HCT116 (cell line): ENCODE measurements around the gene LHPP. TPM values are rescaled to one million over a fixed set of nuclear protein-coding genes. Genes with fewer than 3 reads are reported as not detected.

ENCODE experiments used
- ATAC-seq: fragments of 200-7000 bp; cut with Tn5 transposase; 2 replicates; pipeline ENCODE4 v1.9.1; 2020; ENCODE audit warnings: mild to moderate bottlenecking, moderate library complexity
- BruUV-seq: library from RNA; stranded (reverse); fragments of 400-500 nt; replicated peaks from 2 replicates; lab custom pipeline; 2021; lab: Mats Ljungman, UMichigan
- CTCF ChIA-PET: fragments of 300-600 bp; sonication (Branson Sonifier 250); formaldehyde crosslinking; loops from one replicate; lab custom pipeline; 2021; ENCODE audit warnings: antibody characterized with exemption; lab: Charles Lee
- POLR2A ChIA-PET: fragments of 300-600, 350-600 bp; sonication (Branson Sonifier 250); formaldehyde crosslinking; loops from one replicate; lab custom pipeline; 2021; ENCODE audit warnings: antibody characterized with exemption; lab: Charles Lee
- RAD21 ChIA-PET, 2 experiments: fragments of 300-600 bp; sonication (Branson Sonifier 250); formaldehyde crosslinking; loops; one replicate each; lab custom pipeline; 2023; ENCODE audit warnings: low total read pairs in 2 of 2; ENCODE audit not compliant: uncharacterized antibody in 2 of 2, unreplicated experiment in 2 of 2, low non-redundant PET in 1 of 2; lab: Charles Lee
- DNase-seq: peaks from one replicate; pipeline ENCODE4 v3.0.0-alpha.2; 2010; ENCODE audit warnings: low read depth, low spot score
- H2AFZ ChIP-seq: fragments of 200-600 bp; shearing (Covaris generic), sonication (generic); 2 replicates; pipeline ENCODE4 v1.6.1; 2017; ENCODE audit warnings: low read depth, mixed run types, mixed read lengths, antibody characterized with exemption, low read length; ENCODE audit not compliant: poor library complexity, severe bottlenecking
- H3K27ac ChIP-seq: 2 replicates; pipeline ENCODE4 v1.5.1; 2012; ENCODE audit warnings: low read depth, low read length
- H3K27me3 ChIP-seq: fragments of 200-600 bp; sonication (generic); 2 replicates; pipeline ENCODE4 v1.6.1; 2016; ENCODE audit warnings: mixed run types, low read length, mixed read lengths; ENCODE audit not compliant: insufficient read depth
- H3K36me3 ChIP-seq, 2 experiments: fragments of 200-500 bp in 1 of 2; fragments of 200-600 bp in 1 of 2; sonication (Bioruptor generic) in 1 of 2; sonication (generic) in 1 of 2; 2 replicates each; pipeline versions ENCODE4 v1.5.1 to v1.6.1; 2014 to 2016; ENCODE audit warnings: low read length in 2 of 2, inconsistent platforms in 1 of 2, mixed read lengths in 1 of 2, mixed run types in 1 of 2; ENCODE audit not compliant: insufficient read depth in 2 of 2, control insufficient read depth in 1 of 2
- H3K4me1 ChIP-seq, 2 experiments: fragments of 200-600 bp in 1 of 2; sonication (generic) in 1 of 2; 2 replicates each; pipeline versions ENCODE4 v1.5.1 to v1.6.1; 2012 to 2017; ENCODE audit warnings: low read length in 2 of 2, inconsistent platforms in 1 of 2, mild to moderate bottlenecking in 1 of 2, mixed read lengths in 1 of 2, mixed run types in 1 of 2, moderate library complexity in 1 of 2; ENCODE audit not compliant: insufficient read depth in 2 of 2, control insufficient read depth in 1 of 2
- H3K4me2 ChIP-seq: fragments of 200-600 bp; sonication (generic); 2 replicates; pipeline ENCODE4 v1.6.1; 2017; ENCODE audit warnings: mixed run types, low read length, mixed read lengths
- H3K4me3 ChIP-seq, 2 experiments: fragments of 200-600 bp in 1 of 2; sonication (generic) in 1 of 2; replicated peaks in 1 of 2; 2 replicates each; pipeline ENCODE4 v1.5.1; 2011 to 2016; ENCODE audit warnings: low read length in 2 of 2, control low read depth in 1 of 2, low read depth in 1 of 2, mild to moderate bottlenecking in 1 of 2, mixed read lengths in 1 of 2, mixed run types in 1 of 2
- H3K79me2 ChIP-seq: fragments of 200-600 bp; sonication (generic); 2 replicates; pipeline ENCODE4 v1.6.1; 2017; ENCODE audit warnings: mild to moderate bottlenecking, mixed run types, low read length, moderate library complexity, mixed read lengths; ENCODE audit not compliant: insufficient read depth
- H3K9ac ChIP-seq: fragments of 200-600 bp; sonication (generic); 2 replicates; pipeline ENCODE4 v1.6.1; 2016; ENCODE audit warnings: low read length, mixed read lengths
- H3K9me2 ChIP-seq: fragments of 200-600 bp; sonication (generic), shearing (Covaris generic); 2 replicates; pipeline ENCODE4 v1.6.1; 2017; ENCODE audit warnings: mixed run types, mild to moderate bottlenecking, moderate library complexity; ENCODE audit not compliant: insufficient read depth
- H3K9me3 ChIP-seq, 2 experiments: fragments of 200-500 bp in 1 of 2; fragments of 200-600 bp in 1 of 2; sonication (Bioruptor generic) in 1 of 2; sonication (generic) in 1 of 2; 2 replicates each; pipeline ENCODE4 v1.6.1; 2014 to 2017; ENCODE audit warnings: low read length in 2 of 2, mixed read lengths in 2 of 2, inconsistent platforms in 1 of 2, low read depth in 1 of 2, mild to moderate bottlenecking in 1 of 2, mixed run types in 1 of 2, moderate library complexity in 1 of 2; ENCODE audit not compliant: control insufficient read depth in 1 of 2, insufficient read depth in 1 of 2
- H4K20me1 ChIP-seq: fragments of 200-600 bp; sonication (generic), shearing (Covaris generic); 2 replicates; pipeline ENCODE4 v1.6.1; 2017; ENCODE audit warnings: mixed run types, mild to moderate bottlenecking, moderate library complexity; ENCODE audit not compliant: insufficient read depth
- CBX3 ChIP-seq: IDR thresholded peaks from 2 replicates; pipeline ENCODE4 v1.6.1; 2012; ENCODE audit warnings: low read depth
- CEBPB ChIP-seq: IDR thresholded peaks from 2 replicates; pipeline ENCODE4 v1.6.1; 2012; ENCODE audit warnings: low read depth
- EGR1 ChIP-seq: IDR thresholded peaks from 2 replicates; pipeline ENCODE4 v1.6.1; 2012; ENCODE audit warnings: low read depth
- ELF1 ChIP-seq: IDR thresholded peaks from 2 replicates; pipeline ENCODE4 v1.6.1; 2012; ENCODE audit warnings: low read depth, borderline replicate concordance
- EZH2 ChIP-seq: fragments of 200-600 bp; sonication (generic); IDR thresholded peaks from 2 replicates; pipeline ENCODE4 v1.6.1; 2017; ENCODE audit warnings: antibody characterized with exemption, mixed run types
- EZH2phosphoT487 ChIP-seq: fragments of 200-600 bp; IDR thresholded peaks from 2 replicates; pipeline ENCODE4 v1.6.1; 2018; ENCODE audit warnings: antibody characterized with exemption, borderline replicate concordance
- POLR2A ChIP-seq: IDR thresholded peaks from 2 replicates; pipeline ENCODE4 v1.7.0; 2011; ENCODE audit warnings: borderline replicate concordance; ENCODE audit not compliant: insufficient read depth, insufficient read length; ENCODE audit errors: extremely low read depth
- POLR2AphosphoS5 ChIP-seq: IDR thresholded peaks from 2 replicates; pipeline ENCODE4 v1.6.1; 2011; ENCODE audit warnings: mild to moderate bottlenecking, low read depth, low read length, moderate library complexity
- RAD21 ChIP-seq: IDR thresholded peaks from 2 replicates; pipeline ENCODE4 v1.6.1; 2012; ENCODE audit warnings: low read depth, mild to moderate bottlenecking
- SIN3A ChIP-seq: IDR thresholded peaks from 2 replicates; pipeline ENCODE4 v1.6.1; 2012; ENCODE audit warnings: low read depth
- SP1 ChIP-seq: IDR thresholded peaks from 2 replicates; pipeline ENCODE4 v1.6.1; 2012; ENCODE audit warnings: low read depth
- SRF ChIP-seq: IDR thresholded peaks from 2 replicates; pipeline ENCODE4 v1.6.1; 2012; ENCODE audit warnings: low read depth
- YY1 ChIP-seq: IDR thresholded peaks from 2 replicates; pipeline ENCODE4 v1.6.1; 2011; ENCODE audit warnings: low read length, low read depth, moderate library complexity, mild to moderate bottlenecking; ENCODE audit not compliant: insufficient replicate concordance; ENCODE audit errors: extremely low read depth
- ZFX ChIP-seq: fragments of 450-650 bp; IDR thresholded peaks from 2 replicates; pipeline ENCODE4 v1.6.1; 2017
- ZNF274 ChIP-seq: fragments of 200-500 bp; sonication (Bioruptor generic); IDR thresholded peaks from 2 replicates; pipeline ENCODE4 v1.6.1; 2014; ENCODE audit warnings: mild to moderate bottlenecking, low read depth, low read length, inconsistent platforms
- intact Hi-C: fragments of 100-400 bp; cut with micrococcal nuclease; formaldehyde crosslinking; loops from 2 replicates; pipeline ENCODE4 v1.10.0; 2022
- total RNA-seq: library from RNA; stranded (reverse); gene quantifications from one replicate; pipeline ENCODE4 v1.2.1, GENCODE V29; 2021; ENCODE audit not compliant: unreplicated experiment
- TF ChIP-seq, protein P1 (sequence below): IDR thresholded peaks from 2 replicates; pipeline ENCODE4 v1.6.1; 2012
- TF ChIP-seq, protein P2 (sequence below), 3 experiments: fragments of 200-600 bp in 1 of 3; sonication (generic) in 1 of 3; IDR thresholded peaks in 2 of 3; conservative IDR thresholded peaks in 1 of 3; 2 replicates each; pipeline ENCODE4 v1.5.1; 2012 to 2017; ENCODE audit warnings: low read depth in 2 of 3, low read length in 2 of 3, antibody characterized with exemption in 1 of 3, borderline replicate concordance in 1 of 3, control low read depth in 1 of 3, mild to moderate bottlenecking in 1 of 3, mixed read lengths in 1 of 3, mixed run types in 1 of 3, moderate library complexity in 1 of 3; ENCODE audit not compliant: insufficient read depth in 1 of 3
- TF ChIP-seq, protein P3 (sequence below): IDR thresholded peaks from 2 replicates; pipeline ENCODE4 v1.6.1; 2012

Gene LHPP
- total RNA-seq, 1 experiment from 2014 or later: 45.8 TPM

DNA sequence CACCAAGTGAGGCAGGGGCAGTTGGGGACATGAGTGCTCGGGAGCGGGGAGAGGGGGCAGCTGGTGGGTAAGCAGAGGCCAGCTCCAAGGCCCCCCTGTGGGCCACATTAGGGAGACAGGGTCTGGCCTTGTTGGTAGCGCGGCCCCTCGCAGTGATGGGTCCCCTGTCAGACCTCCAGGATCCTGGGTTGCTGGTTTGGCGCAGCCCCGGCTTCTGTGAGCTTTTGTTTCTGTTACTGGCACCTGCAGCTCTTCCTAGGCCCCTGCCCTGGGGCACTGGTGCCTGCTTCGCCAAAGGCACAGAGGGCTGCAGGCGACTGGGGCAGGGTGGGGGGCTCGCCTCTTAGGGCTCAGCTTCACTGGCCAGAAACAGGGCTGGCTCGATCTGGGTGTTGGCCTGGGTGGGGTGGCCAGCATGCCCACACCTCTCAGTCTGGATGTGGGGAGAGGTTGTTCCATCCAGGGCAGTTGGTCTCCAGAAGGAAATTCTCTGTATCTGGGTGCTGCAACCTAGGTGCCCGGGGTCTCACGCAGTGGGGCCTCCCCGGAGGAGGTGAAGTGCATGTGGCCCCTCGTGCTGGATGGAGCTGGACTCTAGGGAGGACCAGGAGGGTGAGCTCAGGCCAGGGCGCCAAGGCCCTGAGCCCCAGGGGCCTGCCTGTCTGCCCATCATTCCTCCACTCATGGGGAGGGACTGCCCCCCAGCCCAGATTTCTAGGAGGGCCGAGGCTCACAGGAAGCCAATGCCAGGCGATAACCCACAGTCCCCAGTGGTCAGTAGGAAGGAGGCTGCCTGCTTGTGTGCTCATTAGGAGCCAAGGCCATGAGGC is 138.6 kb downstream of the LHPP start:
- Histone ChIP-seq H4K20me1 (no peaks in the 10 kb centered on the region), H3K4me1 (peaks cover 8 to 10% of the 10 kb centered on the region in 2 experiments; a peak in 2 of 4 replicates), H3K9ac (no peak overlapping the region), H3K4me2 (no peak overlapping the region), H3K9me3 (no peaks in the 10 kb centered on the region), H3K27ac (no peak overlapping the region), H3K27me3 (no peaks in the 10 kb centered on the region), H3K79me2 (no peaks in the 10 kb centered on the region), H3K36me3 (no peaks in the 10 kb centered on the region), H3K4me3 (no peak overlapping the region), H3K9me2 (no peaks in the 10 kb centered on the region), H2AFZ (no peak overlapping the region)
- ATAC-seq (no peak), DNase-seq (no peak)
- TF ChIP-seq ZNF274 (no peak), EZH2phosphoT487 (no peak), SIN3A (no peak), POLR2AphosphoS5 (no peak), CEBPB (no peak), YY1 (no peak), RAD21 (no peak), CBX3 (no peak), ZFX (no peak), POLR2A (no peak), SP1 (no peak), EZH2 (no peak), SRF (no peak), ELF1 (no peak), EGR1 (no peak)
- TF ChIP-seq, protein P1, sequence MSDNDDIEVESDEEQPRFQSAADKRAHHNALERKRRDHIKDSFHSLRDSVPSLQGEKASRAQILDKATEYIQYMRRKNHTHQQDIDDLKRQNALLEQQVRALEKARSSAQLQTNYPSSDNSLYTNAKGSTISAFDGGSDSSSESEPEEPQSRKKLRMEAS: no peak
- TF ChIP-seq, protein P2, sequence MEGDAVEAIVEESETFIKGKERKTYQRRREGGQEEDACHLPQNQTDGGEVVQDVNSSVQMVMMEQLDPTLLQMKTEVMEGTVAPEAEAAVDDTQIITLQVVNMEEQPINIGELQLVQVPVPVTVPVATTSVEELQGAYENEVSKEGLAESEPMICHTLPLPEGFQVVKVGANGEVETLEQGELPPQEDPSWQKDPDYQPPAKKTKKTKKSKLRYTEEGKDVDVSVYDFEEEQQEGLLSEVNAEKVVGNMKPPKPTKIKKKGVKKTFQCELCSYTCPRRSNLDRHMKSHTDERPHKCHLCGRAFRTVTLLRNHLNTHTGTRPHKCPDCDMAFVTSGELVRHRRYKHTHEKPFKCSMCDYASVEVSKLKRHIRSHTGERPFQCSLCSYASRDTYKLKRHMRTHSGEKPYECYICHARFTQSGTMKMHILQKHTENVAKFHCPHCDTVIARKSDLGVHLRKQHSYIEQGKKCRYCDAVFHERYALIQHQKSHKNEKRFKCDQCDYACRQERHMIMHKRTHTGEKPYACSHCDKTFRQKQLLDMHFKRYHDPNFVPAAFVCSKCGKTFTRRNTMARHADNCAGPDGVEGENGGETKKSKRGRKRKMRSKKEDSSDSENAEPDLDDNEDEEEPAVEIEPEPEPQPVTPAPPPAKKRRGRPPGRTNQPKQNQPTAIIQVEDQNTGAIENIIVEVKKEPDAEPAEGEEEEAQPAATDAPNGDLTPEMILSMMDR (IDR thresholded peaks at IDR 0.05 in 2 of 3, conservative IDR thresholded peaks at IDR 0.05 in 1 of 3; ENCODE audit: borderline replicate concordance in 1 of 3, insufficient read depth in 1 of 3, low read depth in 2 of 3, low read length in 2 of 3): no peak
- TF ChIP-seq, protein P3, sequence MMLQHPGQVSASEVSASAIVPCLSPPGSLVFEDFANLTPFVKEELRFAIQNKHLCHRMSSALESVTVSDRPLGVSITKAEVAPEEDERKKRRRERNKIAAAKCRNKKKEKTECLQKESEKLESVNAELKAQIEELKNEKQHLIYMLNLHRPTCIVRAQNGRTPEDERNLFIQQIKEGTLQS: no peak
- intact Hi-C loops: no loop called here
- CTCF ChIA-PET: no interaction called here
- no TSS peak for BruUV-seq
- POLR2A ChIA-PET: no interaction called here
- RAD21 ChIA-PET: no interaction called here
